DND-41 (cell line): ENCODE results near the gene NAV1.

Experiments
- CTCF ChIP-seq: IDR thresholded peaks from 2 replicates; pipeline ENCODE4 v1.5.1; 2012; ENCODE audit warnings: borderline replicate concordance, low read length, moderate library complexity, mild to moderate bottlenecking; ENCODE audit not compliant: poor library complexity, severe bottlenecking; ENCODE audit errors: extremely low read depth
- EZH2 ChIP-seq: IDR thresholded peaks from 3 replicates; pipeline ENCODE4 v1.6.1; 2012; ENCODE audit warnings: borderline replicate concordance, low read depth, mild to moderate bottlenecking, moderate library complexity, low read length, inconsistent platforms; ENCODE audit not compliant: severe bottlenecking

- TF ChIP-seq EZH2: no peak
- no peak for TF ChIP-seq CTCF
These were observed 26.9 kb upstream of the NAV1 start for GRCh38 chr1:201511941-201512539.
